ENCODE measurements around the gene MCM10.

The MCM10 gene

DNA sequence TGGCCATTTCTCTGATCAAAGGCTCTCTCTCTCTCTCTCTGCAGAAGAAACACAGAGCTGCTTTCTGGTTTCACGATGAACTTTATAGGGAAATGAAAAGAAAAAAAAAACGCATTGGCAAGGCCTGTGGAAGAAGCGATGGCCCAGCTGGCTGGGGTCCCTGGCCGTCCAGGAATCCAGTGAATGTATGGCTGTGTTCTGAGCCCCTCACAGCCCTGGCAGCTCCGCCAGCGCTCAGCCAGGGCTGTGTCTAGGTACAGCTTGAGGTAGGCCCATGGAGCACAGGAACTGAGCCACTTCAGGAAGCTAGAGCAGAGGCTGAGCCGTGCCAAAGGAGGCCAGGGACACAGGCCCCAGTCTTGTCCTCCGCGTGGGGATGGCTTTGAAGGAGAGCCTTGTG, 85.9 kb downstream of the MCM10 start:
- no peak overlapping the region for H3K4me3 ChIP-seq
- no peak overlapping the region for H3K27ac ChIP-seq

- Histone ChIP-seq H3K4me3 (no peak overlapping the region), H3K27ac (no peak overlapping the region)
Observed at GRCh38 chr10:13247784-13248183, 86.4 kb downstream of the MCM10 start.

DNA sequence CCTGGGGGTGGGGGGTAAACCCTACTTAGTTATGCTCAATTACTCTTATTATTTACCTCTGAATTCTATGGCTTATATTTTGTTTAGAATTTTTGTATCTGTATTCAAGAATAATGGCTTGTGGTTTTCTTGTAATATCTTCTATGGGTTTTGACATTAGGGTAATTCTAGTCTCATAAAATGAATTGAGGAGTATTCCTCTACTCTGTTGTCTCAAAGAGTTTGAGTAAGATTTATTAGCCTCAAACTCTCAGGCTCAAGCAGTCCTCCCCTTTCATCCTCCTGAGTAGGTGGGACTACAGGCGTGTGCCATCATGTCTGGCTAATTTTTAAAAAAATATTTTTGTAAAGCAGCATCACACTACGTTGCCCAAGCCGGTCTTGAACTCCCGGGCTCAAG, 92.4 kb downstream of the MCM10 start:
- H3K27ac ChIP-seq: no peak overlapping the region

GRCh38 chr10:13256627-13257026, 95.3 kb downstream of the MCM10 start:
- Histone ChIP-seq H3K4me3 (no peak overlapping the region), H3K27ac (no peak overlapping the region)

More for the DNA sequence above, 92.4 kb downstream of the MCM10 start:
- no peak overlapping the region for H3K4me3 ChIP-seq

DNA sequence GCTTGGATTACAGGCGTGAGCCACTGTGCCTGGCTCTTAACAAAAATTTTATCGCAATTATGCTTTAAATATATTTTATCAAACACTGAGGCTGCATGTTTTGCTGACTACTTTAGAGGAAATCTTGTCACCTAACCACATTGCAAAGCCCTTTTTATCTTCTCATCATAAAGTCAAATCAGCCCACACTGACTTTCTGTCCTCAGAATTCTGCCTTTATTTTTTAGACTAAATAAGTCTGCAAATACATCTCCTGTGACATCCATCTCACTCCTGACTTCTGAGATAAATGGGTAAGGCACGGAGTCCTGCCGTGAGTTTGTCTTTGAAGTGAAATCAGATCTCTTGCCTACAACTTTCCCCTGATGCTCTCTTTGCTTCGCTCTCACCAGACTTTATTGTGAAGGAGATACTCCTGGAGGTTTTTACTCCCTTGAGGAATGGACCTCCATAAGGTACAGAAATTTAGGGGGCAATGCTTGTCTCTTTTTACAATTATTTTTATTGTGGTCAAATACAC, 96.3 kb downstream of the MCM10 start:
- H3K27ac ChIP-seq: no peak overlapping the region
- no peak overlapping the region for H3K4me3 ChIP-seq
